PC-9 (cell line): ENCODE data around the gene KITLG. TPM values are rescaled to one million over a fixed set of nuclear protein-coding genes. Genes with fewer than 3 reads are reported as not detected.

Source experiments
- BruUV-seq: library from RNA; stranded (reverse); fragments of 400-500 nt; replicated peaks from 2 replicates; lab custom pipeline; 2021; lab: Mats Ljungman, UMichigan
- CTCF ChIA-PET: fragments of 300-600 bp; sonication (Branson Sonifier 250); formaldehyde crosslinking; loops from one replicate; lab custom pipeline; 2022; ENCODE audit warnings: antibody characterized with exemption; lab: Charles Lee
- POLR2A ChIA-PET: fragments of 300-600 bp; sonication (Branson Sonifier 250); formaldehyde crosslinking; loops from one replicate; lab custom pipeline; 2022; ENCODE audit warnings: antibody characterized with exemption; ENCODE audit not compliant: unreplicated experiment; lab: Charles Lee
- DNase-seq, 2 experiments: peaks; one replicate each; pipeline versions ENCODE4 v3.0.0 to v3.0.0-alpha.2; 2015 to 2022; ENCODE audit warnings: mixed read lengths in 1 of 2
- H2AFZ ChIP-seq: fragments of 200-600 bp; sonication (generic); 2 replicates; pipeline ENCODE4 v1.8.1; 2017; ENCODE audit warnings: antibody characterized with exemption
- H3F3A ChIP-seq: fragments of 200-600 bp; sonication (generic); 2 replicates; pipeline ENCODE4 v1.8.1; 2017; ENCODE audit warnings: antibody characterized with exemption, mild to moderate bottlenecking, low read depth; ENCODE audit not compliant: insufficient read depth
- H3K27ac ChIP-seq: fragments of 200-600 bp; sonication (generic); 2 replicates; pipeline ENCODE4 v1.6.1; 2016; ENCODE audit warnings: mixed run types
- H3K27me3 ChIP-seq: fragments of 200-600 bp; sonication (generic); 2 replicates; pipeline ENCODE4 v1.6.1; 2016; ENCODE audit warnings: low read depth, mixed run types; ENCODE audit not compliant: insufficient read depth
- H3K36me3 ChIP-seq: fragments of 200-600 bp; sonication (generic); 2 replicates; pipeline ENCODE4 v1.6.1; 2016; ENCODE audit warnings: low read depth, mixed run types
- H3K4me1 ChIP-seq: fragments of 200-600 bp; sonication (generic); replicated peaks from 2 replicates; pipeline ENCODE4 v1.6.1; 2016; ENCODE audit warnings: mixed run types; ENCODE audit not compliant: insufficient read depth
- H3K4me2 ChIP-seq: fragments of 200-600 bp; sonication (generic); 2 replicates; pipeline ENCODE4 v1.6.1; 2017; ENCODE audit warnings: mixed run types
- H3K4me3 ChIP-seq: fragments of 200-600 bp; sonication (generic); 2 replicates; pipeline ENCODE4 v1.6.1; 2016; ENCODE audit warnings: mixed run types
- H3K79me2 ChIP-seq: fragments of 200-600 bp; sonication (generic); 2 replicates; pipeline ENCODE4 v1.6.1; 2017; ENCODE audit warnings: low read depth, mixed run types
- H3K9me2 ChIP-seq: fragments of 200-600 bp; sonication (generic); 2 replicates; pipeline ENCODE4 v1.8.1; 2017; ENCODE audit warnings: mild to moderate bottlenecking; ENCODE audit not compliant: insufficient read depth
- H3K9me3 ChIP-seq: fragments of 200-600 bp; sonication (generic); 2 replicates; pipeline ENCODE4 v1.8.1; 2016; ENCODE audit warnings: low read depth; ENCODE audit not compliant: insufficient read depth
- H4K20me1 ChIP-seq: fragments of 200-600 bp; sonication (generic); 2 replicates; pipeline ENCODE4 v1.8.1; 2017; ENCODE audit not compliant: insufficient read depth
- CTCF ChIP-seq: fragments of 200-600 bp; sonication (generic); conservative IDR thresholded peaks from 2 replicates; pipeline ENCODE4 v1.6.1; 2017; ENCODE audit warnings: mixed run types, antibody characterized with exemption, mild to moderate bottlenecking, moderate library complexity
- EZH2 ChIP-seq: fragments of 200-600 bp; sonication (generic); IDR thresholded peaks from 2 replicates; pipeline ENCODE4 v1.8.0; 2017; ENCODE audit warnings: antibody characterized with exemption, low read depth
- intact Hi-C: fragments of 100-400 bp; cut with micrococcal nuclease; formaldehyde crosslinking; loops from one replicate; pipeline ENCODE4 v1.10.0; 2022; ENCODE audit not compliant: unreplicated experiment
- total RNA-seq: library from RNA; stranded (reverse); gene quantifications from 2 replicates; pipeline ENCODE4 v1.2.3, GENCODE V29; 2021

The KITLG gene
- total RNA-seq, 1 experiment from 2014 or later, result 15.8 TPM

- H3K79me2 ChIP-seq, result no peaks in the 10 kb centered on the region
These were observed 3.4 kb downstream of the KITLG start for GRCh38 chr12:88576866-88577265.

DNA sequence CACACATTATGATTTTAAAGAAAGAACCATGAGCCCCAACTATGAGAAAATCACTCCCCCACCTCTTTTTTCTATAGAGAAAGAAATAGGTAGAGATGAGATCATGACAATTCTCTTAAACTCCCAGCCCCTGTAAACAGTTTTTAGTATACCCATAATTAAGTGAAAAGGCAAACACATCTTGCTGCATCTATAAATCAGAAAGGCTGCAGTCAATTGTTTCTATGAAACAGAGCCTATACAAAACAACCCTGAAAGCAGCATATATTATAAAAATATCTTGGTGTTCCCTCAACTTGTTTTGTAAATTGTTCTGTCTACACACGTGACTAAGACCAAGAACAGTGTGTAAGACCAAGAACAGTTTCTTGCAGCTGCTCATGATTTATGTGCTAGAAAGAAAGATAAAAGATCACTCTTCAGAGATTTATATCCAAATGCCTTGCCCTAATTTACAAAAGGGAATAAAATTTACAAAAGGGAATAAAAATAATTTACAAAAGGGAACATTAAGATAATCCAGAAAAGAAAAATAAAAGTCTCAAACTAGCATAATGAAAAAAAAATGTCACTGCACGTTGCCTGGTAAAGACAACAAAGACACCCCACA is 4.8 kb downstream of the KITLG start:
- Histone ChIP-seq H3K9me2 (no peaks in the 10 kb centered on the region), H3K9me3 (no peaks in the 10 kb centered on the region), H4K20me1 (no peaks in the 10 kb centered on the region), H3K4me2 (no peak overlapping the region), H3K27ac (no peak overlapping the region), H3K4me3 (no peak overlapping the region), H3K27me3 (no peaks in the 10 kb centered on the region), H3K4me1 (peaks cover 13% of the 10 kb centered on the region), H3K36me3 (no peaks in the 10 kb centered on the region), H3F3A (no peaks in the 10 kb centered on the region), H2AFZ (no peak overlapping the region), H3K79me2 (no peaks in the 10 kb centered on the region)
- TF ChIP-seq CTCF, result no peak
- ChIA-PET POLR2A (interaction anchor here (0.8 kb wide), 1 partner anchor 12 kb away, joined by 11 read pairs; no protein-coding TSS in a partner anchor), CTCF (no interaction called here)
- intact Hi-C loops, result loop anchor here (5.0 kb wide), 2 partner anchors 352 to 433 kb away; partner anchors contain the start of genes CEP290 and TMTC3
- DNase-seq, result no peak
- no TSS peak for BruUV-seq

More at GRCh38 chr12:88576866-88577265, 3.4 kb downstream of the KITLG start:
- CTCF ChIA-PET, result interaction anchor here (0.6 kb wide), 1 partner anchor 277 kb away, joined by 4 read pairs; no protein-coding TSS in a partner anchor
- TF ChIP-seq CTCF, result no peak
- no peak for TF ChIP-seq EZH2
- POLR2A ChIA-PET, result no interaction called here
- Histone ChIP-seq H3K4me2 (no peak overlapping the region), H3K27ac (no peak overlapping the region), H3K27me3 (no peaks in the 10 kb centered on the region), H3K36me3 (no peaks in the 10 kb centered on the region), H3K9me3 (no peaks in the 10 kb centered on the region), H3F3A (no peaks in the 10 kb centered on the region), H3K4me3 (no peak overlapping the region), H3K9me2 (no peaks in the 10 kb centered on the region), H3K4me1 (peaks cover 13% of the 10 kb centered on the region), H2AFZ (no peak overlapping the region), H4K20me1 (no peaks in the 10 kb centered on the region)
- intact Hi-C loops, result loop anchor here (5.0 kb wide), 2 partner anchors 350 to 435 kb away; partner anchors contain the start of genes CEP290 and TMTC3
- BruUV-seq, result no TSS peak
- DNase-seq, result no peak

DNA sequence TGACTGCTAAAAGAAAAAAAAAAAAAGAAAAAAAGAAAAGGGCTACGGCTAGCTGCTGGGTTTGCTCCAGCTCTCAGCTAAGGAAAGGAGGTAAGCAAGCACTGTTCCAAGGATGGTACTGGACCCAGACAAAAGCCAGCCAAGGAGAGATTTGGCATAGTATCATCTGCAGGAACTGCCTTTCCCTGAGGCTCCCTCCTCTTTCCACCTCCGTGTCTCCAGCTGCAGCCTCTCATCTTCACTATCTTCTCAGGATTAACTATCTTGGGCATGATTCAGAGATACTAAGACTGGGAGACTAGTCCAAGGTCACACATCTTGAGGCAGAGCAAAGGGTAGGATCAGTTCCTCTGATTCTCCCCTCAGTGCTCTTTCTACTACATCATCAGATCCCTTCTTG is 6.0 kb downstream of the KITLG start:
- H3F3A ChIP-seq, result no peaks in the 10 kb centered on the region
- H3K27me3 ChIP-seq, result no peaks in the 10 kb centered on the region
- no peak for DNase-seq
- no peak for TF ChIP-seq EZH2
- no peak for TF ChIP-seq CTCF
- H3K9me3 ChIP-seq, result no peaks in the 10 kb centered on the region
- H3K4me1 ChIP-seq, result peaks cover 13% of the 10 kb centered on the region
- H2AFZ ChIP-seq, result no peak overlapping the region
- H3K36me3 ChIP-seq, result no peaks in the 10 kb centered on the region
- CTCF ChIA-PET, result no interaction called here
- no peak overlapping the region for H3K27ac ChIP-seq
- BruUV-seq, result no TSS peak
- no peak overlapping the region for H3K4me3 ChIP-seq
- H3K9me2 ChIP-seq, result no peaks in the 10 kb centered on the region
- no peak overlapping the region for H3K4me2 ChIP-seq
- no peaks in the 10 kb centered on the region for H3K79me2 ChIP-seq
- intact Hi-C loops, result no loop called here
- no peaks in the 10 kb centered on the region for H4K20me1 ChIP-seq
- POLR2A ChIA-PET, result no interaction called here
